ENCODE measurements around the gene ENOSF1. TPM values are rescaled to one million over a fixed set of nuclear protein-coding genes. Genes with fewer than 3 reads are reported as not detected.

The ENOSF1 gene
- polyA plus RNA-seq, 2 of the 4 experiments (the other 2 are of a cell fraction) = 27.3 to 30.0 TPM

GRCh38 chr18:685438-685837 is 27.0 kb downstream of the ENOSF1 start:
- WGBS (ENCODE audit: missing lambda C conversion rate) = 93% methylated on average over 3 of the region's 3 CpGs
- Histone ChIP-seq H3K4me1 (peaks cover 10% of the 10 kb centered on the region; the same call in 1 of the 3 replicates), H3K27ac (no peak overlapping the region), H3K4me2 (no peak overlapping the region), H3K9me3 (no peaks in the 10 kb centered on the region), H3K4me3 (no peak overlapping the region)
- peak in 1 of 2 experiments; percentile 20 for DNase-seq (ENCODE audit: low read depth in 1 of 2, low spot score in 1 of 2)
- ChIA-PET CTCF (no interaction called here), POLR2A (no interaction called here)
- FAIRE-seq = no peak
- TF ChIP-seq PHF8 (IDR thresholded peaks at IDR 0.05; ENCODE audit: borderline replicate concordance, low read depth) (no peak), TFCP2L1 (CRISPR knock-in tag; IDR thresholded peaks at IDR 0.05) (no peak), POLR2A (IDR thresholded peaks at IDR 0.05; ENCODE audit: low read length) (no peak), HOXB13 (CRISPR knock-in tag; IDR thresholded peaks at IDR 0.05; ENCODE audit: low read depth) (no peak), ZNF302 (CRISPR knock-in tag; IDR thresholded peaks at IDR 0.05) (no peak), HOXA7 (CRISPR knock-in tag; IDR thresholded peaks at IDR 0.05) (no peak), KDM5A (IDR thresholded peaks at IDR 0.05) (no peak), FOXS1 (CRISPR knock-in tag; IDR thresholded peaks at IDR 0.05) (no peak)
- TF ChIP-seq, protein P1, sequence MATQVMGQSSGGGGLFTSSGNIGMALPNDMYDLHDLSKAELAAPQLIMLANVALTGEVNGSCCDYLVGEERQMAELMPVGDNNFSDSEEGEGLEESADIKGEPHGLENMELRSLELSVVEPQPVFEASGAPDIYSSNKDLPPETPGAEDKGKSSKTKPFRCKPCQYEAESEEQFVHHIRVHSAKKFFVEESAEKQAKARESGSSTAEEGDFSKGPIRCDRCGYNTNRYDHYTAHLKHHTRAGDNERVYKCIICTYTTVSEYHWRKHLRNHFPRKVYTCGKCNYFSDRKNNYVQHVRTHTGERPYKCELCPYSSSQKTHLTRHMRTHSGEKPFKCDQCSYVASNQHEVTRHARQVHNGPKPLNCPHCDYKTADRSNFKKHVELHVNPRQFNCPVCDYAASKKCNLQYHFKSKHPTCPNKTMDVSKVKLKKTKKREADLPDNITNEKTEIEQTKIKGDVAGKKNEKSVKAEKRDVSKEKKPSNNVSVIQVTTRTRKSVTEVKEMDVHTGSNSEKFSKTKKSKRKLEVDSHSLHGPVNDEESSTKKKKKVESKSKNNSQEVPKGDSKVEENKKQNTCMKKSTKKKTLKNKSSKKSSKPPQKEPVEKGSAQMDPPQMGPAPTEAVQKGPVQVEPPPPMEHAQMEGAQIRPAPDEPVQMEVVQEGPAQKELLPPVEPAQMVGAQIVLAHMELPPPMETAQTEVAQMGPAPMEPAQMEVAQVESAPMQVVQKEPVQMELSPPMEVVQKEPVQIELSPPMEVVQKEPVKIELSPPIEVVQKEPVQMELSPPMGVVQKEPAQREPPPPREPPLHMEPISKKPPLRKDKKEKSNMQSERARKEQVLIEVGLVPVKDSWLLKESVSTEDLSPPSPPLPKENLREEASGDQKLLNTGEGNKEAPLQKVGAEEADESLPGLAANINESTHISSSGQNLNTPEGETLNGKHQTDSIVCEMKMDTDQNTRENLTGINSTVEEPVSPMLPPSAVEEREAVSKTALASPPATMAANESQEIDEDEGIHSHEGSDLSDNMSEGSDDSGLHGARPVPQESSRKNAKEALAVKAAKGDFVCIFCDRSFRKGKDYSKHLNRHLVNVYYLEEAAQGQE (IDR thresholded peaks at IDR 0.05) = no peak
- TF ChIP-seq, protein P2, sequence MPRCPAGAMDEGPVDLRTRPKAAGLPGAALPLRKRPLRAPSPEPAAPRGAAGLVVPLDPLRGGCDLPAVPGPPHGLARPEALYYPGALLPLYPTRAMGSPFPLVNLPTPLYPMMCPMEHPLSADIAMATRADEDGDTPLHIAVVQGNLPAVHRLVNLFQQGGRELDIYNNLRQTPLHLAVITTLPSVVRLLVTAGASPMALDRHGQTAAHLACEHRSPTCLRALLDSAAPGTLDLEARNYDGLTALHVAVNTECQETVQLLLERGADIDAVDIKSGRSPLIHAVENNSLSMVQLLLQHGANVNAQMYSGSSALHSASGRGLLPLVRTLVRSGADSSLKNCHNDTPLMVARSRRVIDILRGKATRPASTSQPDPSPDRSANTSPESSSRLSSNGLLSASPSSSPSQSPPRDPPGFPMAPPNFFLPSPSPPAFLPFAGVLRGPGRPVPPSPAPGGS (IDR thresholded peaks at IDR 0.05) = no peak
- no peak for ATAC-seq

DNA sequence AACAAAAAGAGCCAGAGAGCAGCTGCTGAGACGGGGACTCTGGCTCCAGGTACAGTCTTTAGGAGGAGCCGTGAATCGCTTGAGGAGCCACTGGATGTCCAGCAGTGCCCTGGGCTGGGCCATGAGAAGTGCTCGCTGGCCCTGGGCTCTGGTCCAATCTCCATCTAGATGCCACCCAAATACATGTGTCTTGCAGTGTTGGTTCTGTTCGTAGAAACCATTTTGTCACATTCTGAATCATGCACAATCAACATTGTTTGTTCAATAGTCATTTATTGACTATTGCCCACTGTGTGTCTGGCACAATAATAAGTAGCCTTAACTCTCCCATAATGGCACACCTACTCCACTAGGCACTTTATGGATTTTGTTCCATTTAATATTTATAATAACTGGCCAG is 28.9 kb downstream of the ENOSF1 start:
- ATAC-seq = no peak

More for the DNA sequence above, 28.9 kb downstream of the ENOSF1 start:
- 27% methylated on average over 1 of the region's 5 CpGs for WGBS (ENCODE audit: missing lambda C conversion rate)
- Histone ChIP-seq H3K9me3 (no peaks in the 10 kb centered on the region), H3K4me2 (no peak overlapping the region), H3K27ac (0 out of 6 replicates have a peak overlapping the region, but pooled peaks of 1 of the 2 experiments have one; percentile 28), H3K4me3 (no peak overlapping the region), H3K4me1 (peaks cover 10% of the 10 kb centered on the region; the same call in 1 of the 3 replicates)
- DNase-seq (ENCODE audit: low read depth in 1 of 2, low spot score in 1 of 2) (no peak), FAIRE-seq (no peak)
- TF ChIP-seq MAX (IDR thresholded peaks at IDR 0.05) (no peak), CTCF (IDR thresholded peaks at IDR 0.05) (no peak), POLR2A (IDR thresholded peaks at IDR 0.05; ENCODE audit: low read length) (no peak), ATOH8 (CRISPR knock-in tag; IDR thresholded peaks at IDR 0.05; ENCODE audit: low read depth) (no peak), SMC3 (IDR thresholded peaks at IDR 0.05) (no peak), HOXA7 (CRISPR knock-in tag; IDR thresholded peaks at IDR 0.05) (no peak), PHF8 (IDR thresholded peaks at IDR 0.05; ENCODE audit: borderline replicate concordance, low read depth) (no peak), EP300 (IDR thresholded peaks at IDR 0.05) (no peak), GATA3 (IDR thresholded peaks at IDR 0.05; ENCODE audit: borderline replicate concordance) (no peak), ZSCAN20 (CRISPR knock-in tag; IDR thresholded peaks at IDR 0.05) (no peak), CEBPB (IDR thresholded peaks at IDR 0.05) (no peak), ZC3H11A (IDR thresholded peaks at IDR 0.05) (no peak), KDM5A (IDR thresholded peaks at IDR 0.05) (no peak), RARB (CRISPR knock-in tag; IDR thresholded peaks at IDR 0.05) (no peak), POLR2AphosphoS2 (conservative IDR thresholded peaks at IDR 0.05; ENCODE audit: low read length) (no peak), NR3C1 (IDR thresholded peaks at IDR 0.05) (no peak)
- TF ChIP-seq, protein P2 (IDR thresholded peaks at IDR 0.05) = no peak
- TF ChIP-seq, protein P3, sequence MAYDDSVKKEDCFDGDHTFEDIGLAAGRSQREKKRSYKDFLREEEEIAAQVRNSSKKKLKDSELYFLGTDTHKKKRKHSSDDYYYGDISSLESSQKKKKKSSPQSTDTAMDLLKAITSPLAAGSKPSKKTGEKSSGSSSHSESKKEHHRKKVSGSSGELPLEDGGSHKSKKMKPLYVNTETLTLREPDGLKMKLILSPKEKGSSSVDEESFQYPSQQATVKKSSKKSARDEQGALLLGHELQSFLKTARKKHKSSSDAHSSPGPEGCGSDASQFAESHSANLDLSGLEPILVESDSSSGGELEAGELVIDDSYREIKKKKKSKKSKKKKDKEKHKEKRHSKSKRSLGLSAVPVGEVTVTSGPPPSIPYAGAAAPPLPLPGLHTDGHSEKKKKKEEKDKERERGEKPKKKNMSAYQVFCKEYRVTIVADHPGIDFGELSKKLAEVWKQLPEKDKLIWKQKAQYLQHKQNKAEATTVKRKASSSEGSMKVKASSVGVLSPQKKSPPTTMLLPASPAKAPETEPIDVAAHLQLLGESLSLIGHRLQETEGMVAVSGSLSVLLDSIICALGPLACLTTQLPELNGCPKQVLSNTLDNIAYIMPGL (CRISPR knock-in tag; IDR thresholded peaks at IDR 0.05; ENCODE audit: borderline replicate concordance) = no peak
- ChIA-PET POLR2A (no interaction called here), CTCF (no interaction called here)

All from A549 (cell line).